Neural progenitor cell (in vitro differentiated cells): Measurements from ENCODE around the gene TMEM19. TPM values are rescaled to one million over a fixed set of nuclear protein-coding genes. Genes with fewer than 3 reads are reported as not detected.

Experiments
- DNase-seq: peaks from one replicate; pipeline ENCODE4 v3.0.0-alpha.2; 2016; ENCODE audit warnings: low spot score
- H2AFZ ChIP-seq: fragments of 200-600 bp; sonication (generic); replicated peaks from 2 replicates; pipeline ENCODE4 v1.6.1; 2016; ENCODE audit warnings: antibody characterized with exemption
- H3F3A ChIP-seq: fragments of 200-600 bp; sonication (generic); 2 replicates; pipeline ENCODE4 v1.6.1; 2016; ENCODE audit warnings: antibody characterized with exemption, low read depth
- H3K27ac ChIP-seq: fragments of 200-600 bp; sonication (generic); 2 replicates; pipeline ENCODE4 v1.5.1; 2016; ENCODE audit warnings: mild to moderate bottlenecking
- H3K27me3 ChIP-seq: fragments of 200-600 bp; sonication (generic); 2 replicates; pipeline ENCODE4 v1.6.1; 2016; ENCODE audit warnings: mild to moderate bottlenecking, moderate library complexity
- H3K36me3 ChIP-seq: fragments of 200-600 bp; sonication (generic); 2 replicates; pipeline ENCODE4 v1.5.1; 2016
- H3K4me1 ChIP-seq: fragments of 200-600 bp; sonication (generic); 2 replicates; pipeline ENCODE4 v1.6.1; 2016; ENCODE audit warnings: mixed run types
- H3K4me2 ChIP-seq: fragments of 200-600 bp; sonication (generic); 2 replicates; pipeline ENCODE4 v1.6.1; 2016
- H3K4me3 ChIP-seq: fragments of 200-600 bp; sonication (generic); 2 replicates; pipeline ENCODE4 v1.5.1; 2016
- H3K79me2 ChIP-seq: fragments of 200-600 bp; sonication (generic); 2 replicates; pipeline ENCODE4 v1.6.1; 2016; ENCODE audit warnings: low read depth
- H3K9ac ChIP-seq: fragments of 200-600 bp; sonication (generic); 2 replicates; pipeline ENCODE4 v1.6.1; 2016
- H3K9me3 ChIP-seq: fragments of 200-600 bp; sonication (generic); 2 replicates; pipeline ENCODE4 v1.5.1; 2016; ENCODE audit warnings: low read depth
- H4K20me1 ChIP-seq: fragments of 200-600 bp; sonication (generic); 2 replicates; pipeline ENCODE4 v1.6.1; 2016; ENCODE audit warnings: low read depth
- H3K27ac Mint-ChIP-seq: 3 replicates; pipeline ENCODE4 v1.8.0; 2021; ENCODE audit warnings: mixed read lengths
- H3K27me3 Mint-ChIP-seq: 2 replicates; pipeline ENCODE4 v1.8.0; 2022; ENCODE audit warnings: low read depth, mild to moderate bottlenecking, inconsistent platforms, moderate library complexity, mixed read lengths; ENCODE audit not compliant: insufficient read depth
- H3K36me3 Mint-ChIP-seq: 3 replicates; pipeline ENCODE4 v1.8.0; 2021; ENCODE audit warnings: mixed read lengths
- H3K4me1 Mint-ChIP-seq: 3 replicates; pipeline ENCODE4 v1.8.0; 2021; ENCODE audit warnings: mixed read lengths
- H3K4me3 Mint-ChIP-seq: 3 replicates; pipeline ENCODE4 v1.8.0; 2021; ENCODE audit warnings: mild to moderate bottlenecking, moderate library complexity, mixed read lengths
- H3K9me3 Mint-ChIP-seq: 3 replicates; pipeline ENCODE4 v1.8.0; 2020; ENCODE audit warnings: mixed read lengths
- EZH2 ChIP-seq: fragments of 200-600 bp; sonication (generic); IDR thresholded peaks from 2 replicates; pipeline ENCODE4 v1.6.1; 2017; ENCODE audit warnings: antibody characterized with exemption, mild to moderate bottlenecking, moderate library complexity
- EZH2phosphoT487 ChIP-seq: fragments of 200-600 bp; sonication (generic); IDR thresholded peaks from 2 replicates; pipeline ENCODE4 v1.6.1; 2017; ENCODE audit warnings: antibody characterized with exemption
- total RNA-seq: library from RNA; depleted of rRNA; stranded (reverse); fragments of >200 nt; gene quantifications from 2 replicates; pipeline ENCODE4 v1.2.3, GENCODE V29; 2015; ENCODE audit warnings: low replicate concordance
- TF ChIP-seq, protein P1 (sequence below): fragments of 200-600 bp; sonication (generic); IDR thresholded peaks from 2 replicates; pipeline ENCODE4 v1.5.1; 2017; ENCODE audit warnings: antibody characterized with exemption, mild to moderate bottlenecking

Gene TMEM19
- total RNA-seq, 1 donor from 2014 or later, result 9.3 TPM

DNA sequence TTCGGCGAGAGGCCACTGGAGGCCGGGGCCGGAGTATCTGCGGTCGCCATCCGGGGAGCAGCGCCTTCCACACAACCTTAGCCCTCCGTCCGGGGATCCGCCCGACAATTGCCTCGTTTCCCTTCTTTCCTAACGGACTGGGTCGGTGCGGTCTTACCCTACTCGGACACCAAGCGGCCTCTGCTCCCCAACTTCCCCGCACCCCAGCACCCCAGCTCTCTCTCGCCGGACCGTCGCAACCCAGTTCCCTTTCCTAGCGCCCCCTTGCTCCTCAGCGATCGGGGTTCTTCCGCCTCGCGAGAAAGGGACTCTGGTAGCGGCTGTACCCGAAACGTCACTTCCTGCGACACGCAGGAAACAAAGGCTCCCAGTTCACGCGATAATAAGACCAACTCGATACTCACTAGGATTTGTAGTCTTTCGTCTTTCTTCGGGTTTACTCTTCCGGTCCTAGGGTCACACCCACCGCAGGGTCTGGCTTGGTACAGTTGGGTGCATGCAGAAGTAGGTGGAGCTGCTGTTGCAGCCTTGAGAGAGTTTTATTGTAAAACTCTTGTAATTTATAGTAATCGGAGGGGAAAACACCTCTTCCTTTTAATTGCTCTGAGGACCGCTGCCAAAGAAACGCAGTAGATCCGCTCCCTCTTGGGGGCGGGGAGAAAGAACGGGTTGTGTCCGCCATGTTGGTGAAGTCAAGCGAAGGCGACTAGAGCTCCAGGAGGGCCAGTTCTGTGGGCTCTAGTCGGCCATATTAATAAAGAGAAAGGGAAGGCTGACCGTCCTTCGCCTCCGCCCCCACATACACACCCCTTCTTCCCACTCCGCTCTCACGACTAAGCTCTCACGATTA is 22.1 kb upstream of the TMEM19 start, which contains the start of the genes THAP2 and ZFC3H1:
Gene THAP2, plus strand, starts transcription at position 741 of the 850 bp plus-strand sequence. CDS start 209 bp downstream, outside the sequence.
Gene ZFC3H1, minus strand, starts transcription at position 288 of the 850 bp plus-strand sequence. Its CDS starts 238 bp downstream, at position 50.
- peaks cover 76% of the 10 kb centered on the region for H3K79me2 ChIP-seq
- H3K9ac ChIP-seq, result peak within 1 kb of the TSS; percentile 92
- H2AFZ ChIP-seq, result peak within 1 kb of the TSS; percentile 97
- peak within 1 kb of the TSS; percentile 86 for H3K4me3 ChIP-seq
- Mint-ChIP-seq H3K4me3 (peak within 1 kb of the TSS; percentile 95), H3K9me3 (no peaks in the 10 kb centered on the region), H3K27me3 (no peaks in the 10 kb centered on the region), H3K27ac (peak within 1 kb of the TSS; percentile 99), H3K36me3 (peaks cover 21% of the 10 kb centered on the region), H3K4me1 (peaks cover 22% of the 10 kb centered on the region)
- TF ChIP-seq, protein P1, sequence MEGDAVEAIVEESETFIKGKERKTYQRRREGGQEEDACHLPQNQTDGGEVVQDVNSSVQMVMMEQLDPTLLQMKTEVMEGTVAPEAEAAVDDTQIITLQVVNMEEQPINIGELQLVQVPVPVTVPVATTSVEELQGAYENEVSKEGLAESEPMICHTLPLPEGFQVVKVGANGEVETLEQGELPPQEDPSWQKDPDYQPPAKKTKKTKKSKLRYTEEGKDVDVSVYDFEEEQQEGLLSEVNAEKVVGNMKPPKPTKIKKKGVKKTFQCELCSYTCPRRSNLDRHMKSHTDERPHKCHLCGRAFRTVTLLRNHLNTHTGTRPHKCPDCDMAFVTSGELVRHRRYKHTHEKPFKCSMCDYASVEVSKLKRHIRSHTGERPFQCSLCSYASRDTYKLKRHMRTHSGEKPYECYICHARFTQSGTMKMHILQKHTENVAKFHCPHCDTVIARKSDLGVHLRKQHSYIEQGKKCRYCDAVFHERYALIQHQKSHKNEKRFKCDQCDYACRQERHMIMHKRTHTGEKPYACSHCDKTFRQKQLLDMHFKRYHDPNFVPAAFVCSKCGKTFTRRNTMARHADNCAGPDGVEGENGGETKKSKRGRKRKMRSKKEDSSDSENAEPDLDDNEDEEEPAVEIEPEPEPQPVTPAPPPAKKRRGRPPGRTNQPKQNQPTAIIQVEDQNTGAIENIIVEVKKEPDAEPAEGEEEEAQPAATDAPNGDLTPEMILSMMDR, result peak; percentile 42
- TF ChIP-seq EZH2, result no peak
- peaks cover 26% of the 10 kb centered on the region for H4K20me1 ChIP-seq
- H3K4me2 ChIP-seq, result peak within 1 kb of the TSS; percentile 91
- H3K36me3 ChIP-seq, result peaks cover 11% of the 10 kb centered on the region
- peaks cover 21% of the 10 kb centered on the region for H3K4me1 ChIP-seq
- H3F3A ChIP-seq, result peaks cover 11% of the 10 kb centered on the region
- H3K9me3 ChIP-seq, result no peaks in the 10 kb centered on the region
- DNase-seq, result peak; percentile 98
- H3K27ac ChIP-seq, result peak within 1 kb of the TSS; percentile 98
- no peaks in the 10 kb centered on the region for H3K27me3 ChIP-seq

DNA sequence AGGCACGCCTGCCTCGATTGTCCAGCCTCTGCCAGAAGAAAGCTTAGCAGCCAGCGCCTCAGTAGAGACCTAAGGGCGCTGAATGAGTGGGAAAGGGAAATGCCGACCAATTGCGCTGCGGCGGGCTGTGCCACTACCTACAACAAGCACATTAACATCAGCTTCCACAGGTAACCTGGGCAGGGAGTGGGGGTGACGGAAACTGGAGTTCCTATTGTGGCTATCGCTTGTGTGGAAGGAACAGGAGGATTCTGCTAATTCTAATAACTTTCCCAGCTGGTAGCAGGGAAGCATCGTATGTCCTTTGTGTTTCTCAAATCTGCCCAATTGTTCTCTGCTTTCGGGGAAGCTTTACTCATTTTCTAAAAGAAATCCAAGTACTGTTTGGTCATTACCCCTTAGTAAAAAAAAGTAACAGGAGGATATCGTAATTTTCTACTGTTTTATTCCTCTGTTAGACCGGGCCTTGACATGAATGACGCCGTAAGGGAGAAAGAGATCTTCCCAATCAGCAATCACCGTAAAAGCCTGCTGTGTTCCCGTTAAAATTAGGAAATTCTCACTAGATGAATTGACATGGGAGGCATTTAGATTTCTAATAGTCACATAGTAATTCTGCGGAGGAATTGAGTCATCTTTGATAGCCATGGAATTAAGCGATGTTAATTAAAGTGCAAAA is 21.3 kb upstream of the TMEM19 start:
- no peaks in the 10 kb centered on the region for H3K27me3 Mint-ChIP-seq
- peaks cover 4% of the 10 kb centered on the region for H3K36me3 ChIP-seq
- H2AFZ ChIP-seq, result peak overlapping the region; percentile 97
- peak overlapping the region; percentile 95 for H3K4me3 Mint-ChIP-seq
- peak overlapping the region; percentile 86 for H3K4me3 ChIP-seq
- H3K4me2 ChIP-seq, result peak overlapping the region; percentile 91
- no peaks in the 10 kb centered on the region for H3K9me3 ChIP-seq
- H3K4me1 ChIP-seq, result peaks cover 21% of the 10 kb centered on the region
- H3K36me3 Mint-ChIP-seq, result peaks cover 13% of the 10 kb centered on the region
- no peak for TF ChIP-seq EZH2phosphoT487
- TF ChIP-seq EZH2, result no peak
- TF ChIP-seq, protein P1, result no peak
- H3K9ac ChIP-seq, result peak overlapping the region; percentile 92
- no peak for DNase-seq
- H4K20me1 ChIP-seq, result peaks cover 26% of the 10 kb centered on the region
- H3K9me3 Mint-ChIP-seq, result no peaks in the 10 kb centered on the region
- H3K27ac Mint-ChIP-seq, result peak overlapping the region; percentile 99
- H3K27ac ChIP-seq, result peak overlapping the region; percentile 98
- H3K4me1 Mint-ChIP-seq, result peaks cover 22% of the 10 kb centered on the region
- H3K79me2 ChIP-seq, result peaks cover 71% of the 10 kb centered on the region
- peaks cover 11% of the 10 kb centered on the region for H3F3A ChIP-seq
- H3K27me3 ChIP-seq, result no peaks in the 10 kb centered on the region

DNA sequence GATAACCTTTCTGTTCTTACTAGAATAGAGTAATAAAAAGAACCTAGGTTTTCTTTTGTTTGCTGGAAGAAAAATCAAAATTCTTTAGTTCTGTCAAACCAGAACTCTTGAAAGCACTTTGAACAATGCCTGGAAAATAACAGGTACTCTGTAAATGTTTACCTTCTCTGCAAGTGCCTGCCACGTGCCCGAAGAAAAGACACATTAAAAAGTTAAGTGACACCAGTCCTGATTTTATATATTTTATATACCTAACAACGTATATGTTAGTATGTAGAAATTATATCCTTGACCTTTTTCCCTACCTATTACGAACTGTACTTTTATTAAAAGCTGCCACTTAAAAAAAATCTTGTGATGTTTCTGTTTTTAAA is 20.8 kb upstream of the TMEM19 start:
- H3K4me1 Mint-ChIP-seq, result peaks cover 22% of the 10 kb centered on the region
- Histone ChIP-seq H3K79me2 (peaks cover 66% of the 10 kb centered on the region), H3K4me1 (peaks cover 21% of the 10 kb centered on the region), H3K27ac (peak overlapping the region; percentile 98), H3K9ac (peak overlapping the region; percentile 92), H4K20me1 (peaks cover 26% of the 10 kb centered on the region), H3K36me3 (no peaks in the 10 kb centered on the region), H3F3A (peaks cover 11% of the 10 kb centered on the region), H3K4me2 (peak overlapping the region; percentile 91), H2AFZ (no peak overlapping the region), H3K9me3 (no peaks in the 10 kb centered on the region), H3K27me3 (no peaks in the 10 kb centered on the region), H3K4me3 (peak overlapping the region; percentile 86)
- no peak for DNase-seq
- H3K4me3 Mint-ChIP-seq, result peak overlapping the region; percentile 95
- peaks cover 12% of the 10 kb centered on the region for H3K36me3 Mint-ChIP-seq
- H3K27ac Mint-ChIP-seq, result peak overlapping the region; percentile 51
- no peaks in the 10 kb centered on the region for H3K27me3 Mint-ChIP-seq
- H3K9me3 Mint-ChIP-seq, result no peaks in the 10 kb centered on the region
- TF ChIP-seq, protein P1, result no peak
- TF ChIP-seq EZH2phosphoT487 (no peak), EZH2 (no peak)
